ENCODE measurements around the gene NCBP1. TPM values are rescaled to one million over a fixed set of nuclear protein-coding genes. Genes with fewer than 3 reads are reported as not detected.
A peak's percentile ranks its signal among the peaks of the same experiment; 100 is the strongest.
"Not testable (repeated sequence)": the region's sequence is repeated elsewhere in the genome, so short reads cannot be mapped to it uniquely, and the experiment has no call there.

Gene NCBP1
- total RNA-seq, 4 donors from 2014 or later: 16.1 to 234 (median 24.1) TPM

GRCh38 chr9:97604901-97605645 lies 28.5 kb upstream of the NCBP1 start:
- Histone ChIP-seq H3K9me3 (no peaks in the 10 kb centered on the region), H3K27ac (peak overlapping the region in 1 of 4 donors; percentile 19), H3K4me3 (no peak overlapping the region), H3K27me3 (no peaks in the 10 kb centered on the region), H3K36me3 (peaks cover 0 to 84% of the 10 kb centered on the region in 2 donors), H3K4me1 (peaks cover 0 to 3% (median 0%) of the 10 kb centered on the region in 3 donors)
- ATAC-seq: no peak
- no peak for TF ChIP-seq EP300 (IDR thresholded peaks at IDR 0.05)
- no peak for TF ChIP-seq POLR2A (IDR thresholded peaks at IDR 0.05)
- peak; percentile 2 for TF ChIP-seq POLR2AphosphoS5 (IDR thresholded peaks at IDR 0.05)
- no peak for TF ChIP-seq CTCF (IDR thresholded peaks at IDR 0.05)
- 84 to 93% methylated on average over 9 to 10 of the region's 17 CpGs for WGBS, 2 donors (ENCODE audit: low coverage in 1 of 2)

- peaks cover 0 to 74% of the 10 kb centered on the region in 2 donors for H3K36me3 ChIP-seq
- H3K9me3 ChIP-seq: no peaks in the 10 kb centered on the region
- TF ChIP-seq POLR2A (IDR thresholded peaks at IDR 0.05): no peak
- peak; percentile 64 for TF ChIP-seq POLR2AphosphoS5 (IDR thresholded peaks at IDR 0.05)
- TF ChIP-seq CTCF (IDR thresholded peaks at IDR 0.05): peak; percentile 76 to 95 (median 88)
- TF ChIP-seq EP300 (IDR thresholded peaks at IDR 0.05): no peak
- peak overlapping the region in 3 of 4 donors; percentile 11 to 29 (median 29) for H3K27ac ChIP-seq
- ATAC-seq: peak; percentile 71
- no peaks in the 10 kb centered on the region for H3K27me3 ChIP-seq
- no peak overlapping the region for H3K4me3 ChIP-seq
- H3K4me1 ChIP-seq: peaks cover 0 to 17% (median 4%) of the 10 kb centered on the region in 3 donors
Observed at GRCh38 chr9:97615439-97616072, 18.1 kb upstream of the NCBP1 start.

- TF ChIP-seq POLR2A (IDR thresholded peaks at IDR 0.05) (no peak), CTCF (IDR thresholded peaks at IDR 0.05) (no peak), EP300 (IDR thresholded peaks at IDR 0.05) (no peak), POLR2AphosphoS5 (IDR thresholded peaks at IDR 0.05) (no peak)
- Histone ChIP-seq H3K27ac (no peak overlapping the region), H3K4me1 (peaks cover 0 to 17% (median 4%) of the 10 kb centered on the region in 3 donors), H3K9me3 (no peaks in the 10 kb centered on the region), H3K27me3 (no peaks in the 10 kb centered on the region), H3K36me3 (peaks cover 0 to 73% of the 10 kb centered on the region in 2 donors), H3K4me3 (no peak overlapping the region)
- no peak for ATAC-seq
- WGBS, 2 donors (ENCODE audit: low coverage in 1 of 2): 75 to 89% methylated on average over 1 of the region's 1 CpG
Observed at GRCh38 chr9:97617939-97618416, 15.6 kb upstream of the NCBP1 start.

GRCh38 chr9:97620063-97620462 lies 13.6 kb upstream of the NCBP1 start:
- Histone ChIP-seq H3K36me3 (peaks cover 0 to 83% of the 10 kb centered on the region in 2 donors), H3K4me1 (peaks cover 0 to 10% (median 3%) of the 10 kb centered on the region in 3 donors)
- H3K27ac ChIP-seq, H3K4me3 ChIP-seq, H3K27me3 ChIP-seq, H3K9me3 ChIP-seq, ATAC-seq: not testable (repeated sequence)
- WGBS, 2 donors (ENCODE audit: low coverage in 1 of 2): 89 to 96% methylated on average over 2 of the region's 2 CpGs

GRCh38 chr9:97622483-97622882 lies 11.1 kb upstream of the NCBP1 start:
- peaks cover 0 to 73% of the 10 kb centered on the region in 2 donors for H3K36me3 ChIP-seq
- H3K4me1 ChIP-seq, H3K4me3 ChIP-seq, ATAC-seq, H3K27me3 ChIP-seq, H3K9me3 ChIP-seq, H3K27ac ChIP-seq: not testable (repeated sequence)
- 90% methylated on average over 2 to 5 of the region's 5 CpGs for WGBS, 2 donors (ENCODE audit: low coverage in 1 of 2)

- 100% methylated on average over 1 of the region's 1 CpG for WGBS, 2 donors (ENCODE audit: low coverage in 1 of 2)
- Histone ChIP-seq H3K9me3 (no peaks in the 10 kb centered on the region), H3K4me1 (peaks cover 3 to 21% (median 17%) of the 10 kb centered on the region in 3 donors), H3K36me3 (peaks cover 0 to 66% of the 10 kb centered on the region in 2 donors), H3K27ac (no peak overlapping the region), H3K27me3 (no peaks in the 10 kb centered on the region), H3K4me3 (no peak overlapping the region)
- no peak for ATAC-seq
- TF ChIP-seq EP300 (IDR thresholded peaks at IDR 0.05) (no peak), CTCF (IDR thresholded peaks at IDR 0.05) (no peak), POLR2AphosphoS5 (IDR thresholded peaks at IDR 0.05) (no peak), POLR2A (IDR thresholded peaks at IDR 0.05) (no peak)
Observed at GRCh38 chr9:97623946-97624345, 9.7 kb upstream of the NCBP1 start.
